ENCODE measurements around the gene HOXB2.

The HOXB2 gene

GRCh38 chr17:48583708-48584222, 38.9 kb upstream of the HOXB2 start:
- no peaks in the 10 kb centered on the region for H3K9me3 ChIP-seq (ENCODE audit: low read depth, low read length)
- no peak overlapping the region; the same call in 1 of the 2 replicates for H3K4me3 ChIP-seq
- no peaks in the 10 kb centered on the region for H3K36me3 ChIP-seq (ENCODE audit: insufficient read depth, low read length)
- H3K27ac ChIP-seq: 0 out of 2 replicates have a peak overlapping the region, but pooled peaks have one; percentile 61
- TF ChIP-seq POLR2AphosphoS5 (IDR thresholded peaks at IDR 0.05; ENCODE audit: borderline replicate concordance, low read depth, low read length) (no peak), EZH2 (IDR thresholded peaks at IDR 0.05) (no peak), FOXP2 (optimal IDR thresholded peaks at IDR 0.05; ENCODE audit: control extremely low read depth, extremely low read length, insufficient read depth) (no peak)
- no peak overlapping the region for H3K9ac ChIP-seq (ENCODE audit: insufficient read length)
- DNase-seq (ENCODE audit: low read depth, low spot score): no peak

DNA sequence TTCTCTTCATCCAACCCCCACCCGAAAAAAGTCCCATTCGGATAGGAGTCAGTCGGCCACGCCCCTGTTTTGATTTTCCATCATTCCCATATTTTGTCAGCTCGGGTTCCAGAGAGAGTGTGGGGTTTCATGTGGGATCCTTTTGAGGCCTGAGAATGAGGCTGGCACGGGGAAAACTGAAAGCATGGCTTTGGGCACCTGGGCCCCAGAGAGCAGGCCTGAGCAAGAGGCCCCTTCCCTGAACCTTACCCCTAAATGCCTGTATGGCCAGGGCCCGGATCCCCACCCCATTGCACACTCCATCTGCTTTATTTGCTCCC, 37.8 kb upstream of the HOXB2 start:
- DNase-seq (ENCODE audit: low read depth, low spot score): no peak
- TF ChIP-seq POLR2AphosphoS5 (IDR thresholded peaks at IDR 0.05; ENCODE audit: borderline replicate concordance, low read depth, low read length) (no peak), EZH2 (IDR thresholded peaks at IDR 0.05) (no peak)
- no peaks in the 10 kb centered on the region for H3K9me3 ChIP-seq (ENCODE audit: low read depth, low read length)
- no peak overlapping the region for H3K27ac ChIP-seq
- H3K4me3 ChIP-seq: no peak overlapping the region
- H3K9ac ChIP-seq (ENCODE audit: insufficient read length): no peak overlapping the region
- H3K36me3 ChIP-seq (ENCODE audit: insufficient read depth, low read length): no peaks in the 10 kb centered on the region

DNA sequence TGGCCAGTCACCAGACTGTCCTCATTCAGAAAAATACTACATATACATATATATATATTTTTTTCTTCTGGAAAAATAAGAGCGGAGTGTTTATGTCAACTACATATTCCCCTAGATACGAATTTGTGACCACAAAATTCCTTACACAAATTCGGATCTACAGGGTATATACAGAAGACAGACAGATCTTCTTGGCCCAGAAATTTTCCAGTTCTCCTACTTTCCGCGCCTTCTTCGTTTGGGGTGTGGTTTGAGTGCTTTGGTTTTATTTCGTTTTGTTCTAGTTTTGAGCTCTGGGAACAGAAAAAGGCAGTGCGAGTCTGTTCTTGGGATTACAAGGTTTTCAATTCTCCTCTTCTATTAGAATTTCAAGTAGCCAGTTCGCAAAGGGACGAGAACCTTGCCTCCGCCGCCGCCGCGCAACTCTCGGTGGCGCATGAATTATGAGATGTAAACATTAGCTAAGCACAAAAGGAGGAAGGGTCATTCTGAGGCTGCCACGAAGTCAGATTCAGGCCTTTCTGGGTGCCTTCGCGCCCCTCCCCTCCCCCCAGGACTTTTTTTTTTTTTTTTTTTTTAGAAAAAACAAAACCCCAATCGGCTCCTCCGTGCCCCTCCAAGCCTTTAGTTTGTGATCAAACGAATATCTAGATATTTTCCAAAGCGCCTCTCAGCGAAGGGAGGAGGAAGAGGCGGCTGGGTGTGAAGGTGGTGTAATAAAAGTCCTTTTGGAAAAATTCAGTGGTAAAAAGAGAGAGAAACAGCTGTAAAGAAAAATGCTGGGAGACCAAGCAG, 35.0 kb upstream of the HOXB2 start:
- Histone ChIP-seq H3K9ac (ENCODE audit: insufficient read length) (no peak overlapping the region), H3K36me3 (ENCODE audit: insufficient read depth, low read length) (peaks cover 6% of the 10 kb centered on the region; the same call in 1 of the 2 replicates), H3K9me3 (ENCODE audit: low read depth, low read length) (no peaks in the 10 kb centered on the region), H3K27ac (no peak overlapping the region), H3K4me3 (no peak overlapping the region)
- TF ChIP-seq POLR2AphosphoS5 (IDR thresholded peaks at IDR 0.05; ENCODE audit: borderline replicate concordance, low read depth, low read length): no peak
- no peak for TF ChIP-seq EZH2 (IDR thresholded peaks at IDR 0.05)
- no peak for TF ChIP-seq FOXP2 (optimal IDR thresholded peaks at IDR 0.05; ENCODE audit: control extremely low read depth, extremely low read length, insufficient read depth)
- DNase-seq (ENCODE audit: low read depth, low spot score): no peak

DNA sequence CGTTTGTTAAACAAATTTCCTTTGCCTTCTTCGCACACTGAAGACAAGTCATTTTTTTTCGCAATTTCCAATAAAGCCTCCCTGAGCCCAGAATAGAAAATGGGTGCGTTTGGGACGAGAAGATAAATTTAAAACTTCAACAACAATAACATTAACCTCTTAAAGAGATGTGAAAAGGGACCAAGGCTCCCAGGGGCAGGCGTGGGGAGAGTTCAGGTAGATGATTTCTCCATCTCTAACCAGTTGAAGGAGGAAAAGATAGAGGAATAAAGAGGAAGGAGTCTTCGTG, 34.5 kb upstream of the HOXB2 start:
- no peak for DNase-seq (ENCODE audit: low read depth, low spot score)
- no peak overlapping the region for H3K27ac ChIP-seq
- H3K9me3 ChIP-seq (ENCODE audit: low read depth, low read length): no peaks in the 10 kb centered on the region
- TF ChIP-seq EZH2 (IDR thresholded peaks at IDR 0.05): no peak
- no peak for TF ChIP-seq FOXP2 (optimal IDR thresholded peaks at IDR 0.05; ENCODE audit: control extremely low read depth, extremely low read length, insufficient read depth)
- no peak for TF ChIP-seq POLR2AphosphoS5 (IDR thresholded peaks at IDR 0.05; ENCODE audit: borderline replicate concordance, low read depth, low read length)
- peaks cover 6% of the 10 kb centered on the region; the same call in 1 of the 2 replicates for H3K36me3 ChIP-seq (ENCODE audit: insufficient read depth, low read length)
- no peak overlapping the region for H3K9ac ChIP-seq (ENCODE audit: insufficient read length)
- no peak overlapping the region for H3K4me3 ChIP-seq

GRCh38 chr17:48578616-48579470, 33.9 kb upstream of the HOXB2 start:
- Histone ChIP-seq H3K9ac (ENCODE audit: insufficient read length) (peak overlapping the region; percentile 82), H3K4me3 (peak overlapping the region; percentile 94), H3K36me3 (ENCODE audit: insufficient read depth, low read length) (peaks cover 6% of the 10 kb centered on the region; the same call in 1 of the 2 replicates), H3K9me3 (ENCODE audit: low read depth, low read length) (no peaks in the 10 kb centered on the region), H3K27ac (no peak overlapping the region)
- TF ChIP-seq FOXP2 (optimal IDR thresholded peaks at IDR 0.05; ENCODE audit: control extremely low read depth, extremely low read length, insufficient read depth) (no peak), EZH2 (IDR thresholded peaks at IDR 0.05) (no peak), POLR2AphosphoS5 (IDR thresholded peaks at IDR 0.05; ENCODE audit: borderline replicate concordance, low read depth, low read length) (no peak; the same call in 1 of the 2 replicates)
- no peak for DNase-seq (ENCODE audit: low read depth, low spot score)

- H3K4me3 ChIP-seq: peak within 1 kb of the TSS; percentile 94
- peak within 1 kb of the TSS; percentile 82 for H3K9ac ChIP-seq (ENCODE audit: insufficient read length)
- TF ChIP-seq FOXP2 (optimal IDR thresholded peaks at IDR 0.05; ENCODE audit: control extremely low read depth, extremely low read length, insufficient read depth) (no peak), EZH2 (IDR thresholded peaks at IDR 0.05) (no peak), POLR2AphosphoS5 (IDR thresholded peaks at IDR 0.05; ENCODE audit: borderline replicate concordance, low read depth, low read length) (peak; percentile 38; the same call in 1 of the 2 replicates)
- H3K27ac ChIP-seq: no peak within 1 kb of the TSS
- peak; percentile 28 for DNase-seq (ENCODE audit: low read depth, low spot score)
- peaks cover 6% of the 10 kb centered on the region; the same call in 1 of the 2 replicates for H3K36me3 ChIP-seq (ENCODE audit: insufficient read depth, low read length)
- no peaks in the 10 kb centered on the region for H3K9me3 ChIP-seq (ENCODE audit: low read depth, low read length)
These were observed 33.2 kb upstream of the HOXB2 start, which contains the start of gene HOXB4 for GRCh38 chr17:48577946-48578615. Gene HOXB4, minus strand, starts transcription at chr17:48578350. Its CDS starts 31 bp downstream, at chr17:48578319.

DNA sequence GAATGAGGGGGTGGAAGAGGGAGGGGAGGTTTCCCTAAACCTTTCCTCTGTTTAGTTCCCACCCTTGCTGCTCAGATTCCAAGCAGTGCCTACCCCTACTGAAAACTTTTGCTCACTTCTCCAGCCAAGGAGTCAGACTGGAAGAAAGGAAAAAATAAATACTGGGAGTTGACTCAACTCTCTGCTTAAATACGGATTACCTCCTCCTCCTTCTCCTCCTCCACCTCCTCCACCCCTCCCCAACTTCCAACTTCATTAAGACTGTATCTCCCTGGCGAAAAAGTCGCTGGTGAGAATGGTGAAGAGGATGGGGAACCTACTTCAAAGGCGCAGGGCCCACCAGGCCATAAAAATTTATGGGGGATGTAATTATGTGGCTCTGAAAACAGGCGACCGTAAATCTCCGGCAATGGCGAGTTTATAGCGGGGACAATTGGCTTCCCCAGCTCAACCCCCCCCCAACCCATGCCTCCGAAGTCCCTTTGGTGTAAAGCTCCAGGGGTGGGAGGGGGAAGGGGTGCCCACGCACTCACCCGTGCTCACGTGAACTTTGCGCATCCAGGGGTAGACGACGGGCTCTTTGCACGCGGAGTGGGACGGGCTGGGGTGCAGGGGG, 32.5 kb upstream of the HOXB2 start:
- no peak for DNase-seq (ENCODE audit: low read depth, low spot score)
- no peak for TF ChIP-seq EZH2 (IDR thresholded peaks at IDR 0.05)
- TF ChIP-seq POLR2AphosphoS5 (IDR thresholded peaks at IDR 0.05; ENCODE audit: borderline replicate concordance, low read depth, low read length): no peak
- TF ChIP-seq FOXP2 (optimal IDR thresholded peaks at IDR 0.05; ENCODE audit: control extremely low read depth, extremely low read length, insufficient read depth): no peak
- Histone ChIP-seq H3K9ac (ENCODE audit: insufficient read length) (peak overlapping the region; percentile 24), H3K4me3 (peak overlapping the region; percentile 94), H3K36me3 (ENCODE audit: insufficient read depth, low read length) (peaks cover 6% of the 10 kb centered on the region; the same call in 1 of the 2 replicates), H3K27ac (no peak overlapping the region), H3K9me3 (ENCODE audit: low read depth, low read length) (no peaks in the 10 kb centered on the region)
